ENCODE data around the gene HNF4A. TPM values are rescaled to one million over a fixed set of nuclear protein-coding genes. Genes with fewer than 3 reads are reported as not detected.

The HNF4A gene
- total and polyA plus RNA-seq, 2 of the 13 experiments (the other 11 are each of a cell fraction or from before 2014, with no cell fraction given), result 80.9 to 169 TPM

DNA sequence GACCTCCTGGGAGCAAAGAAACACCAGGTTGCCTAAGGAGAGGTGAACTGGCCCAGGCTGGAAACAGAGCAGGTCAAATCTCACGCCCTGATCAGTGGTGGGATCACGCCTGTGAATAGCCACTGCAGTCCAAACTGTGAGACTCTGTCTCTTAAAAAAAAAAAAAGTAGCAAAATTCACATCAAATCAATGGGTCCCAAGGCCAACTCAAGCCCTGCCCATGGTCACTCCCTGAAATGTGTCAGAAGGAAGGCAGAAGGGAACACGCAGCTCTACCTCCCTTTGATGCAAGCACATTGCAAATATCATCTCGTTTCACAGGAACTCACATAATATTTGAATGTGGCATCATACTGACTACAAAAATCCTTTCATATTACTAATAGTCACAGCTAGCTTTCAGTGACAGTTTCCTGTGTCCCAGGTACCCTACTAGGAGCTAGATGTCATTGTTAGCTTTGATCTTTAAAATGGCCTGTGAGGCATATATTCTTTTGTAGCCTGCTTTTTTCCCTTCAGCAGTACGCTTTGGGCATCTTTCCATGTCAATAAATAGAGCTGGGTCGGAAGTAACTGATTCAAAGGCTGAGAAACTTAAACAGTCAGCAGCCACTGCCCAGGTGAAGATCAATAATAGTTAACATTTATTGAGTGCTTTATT, 105.8 kb downstream of the HNF4A start (continued):
- no peak for TF ChIP-seq ZNF781 (CRISPR knock-in tag; IDR thresholded peaks at IDR 0.05; ENCODE audit: borderline replicate concordance, not compliant biosample characterization)
- peak; percentile 80 for TF ChIP-seq CREB1 (IDR thresholded peaks at IDR 0.05)
- TF ChIP-seq CREB1 (CRISPR knock-in tag; IDR thresholded peaks at IDR 0.05), result peak; percentile 40
- TF ChIP-seq, protein P1, sequence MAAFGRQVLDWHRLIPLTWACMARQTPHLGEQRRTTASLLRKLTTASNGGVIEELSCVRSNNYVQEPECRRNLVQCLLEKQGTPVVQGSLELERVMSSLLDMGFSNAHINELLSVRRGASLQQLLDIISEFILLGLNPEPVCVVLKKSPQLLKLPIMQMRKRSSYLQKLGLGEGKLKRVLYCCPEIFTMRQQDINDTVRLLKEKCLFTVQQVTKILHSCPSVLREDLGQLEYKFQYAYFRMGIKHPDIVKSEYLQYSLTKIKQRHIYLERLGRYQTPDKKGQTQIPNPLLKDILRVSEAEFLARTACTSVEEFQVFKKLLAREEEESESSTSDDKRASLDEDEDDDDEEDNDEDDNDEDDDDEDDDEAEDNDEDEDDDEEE (CRISPR knock-in tag; IDR thresholded peaks at IDR 0.05), result no peak
- no peak for TF ChIP-seq HOXA7 (CRISPR knock-in tag; IDR thresholded peaks at IDR 0.05)
- TF ChIP-seq ZSCAN29 (CRISPR knock-in tag; conservative IDR thresholded peaks at IDR 0.05), result no peak
- no peak for TF ChIP-seq TCF12 (IDR thresholded peaks at IDR 0.05)
- TF ChIP-seq TCF12 (CRISPR knock-in tag; IDR thresholded peaks at IDR 0.05), result peak; percentile 85; the same call in 1 of the 2 replicates
- no peak for TF ChIP-seq NRL (CRISPR knock-in tag; IDR thresholded peaks at IDR 0.05; ENCODE audit: borderline replicate concordance)
- TF ChIP-seq ZNF335 (CRISPR knock-in tag; IDR thresholded peaks at IDR 0.05), result no peak
- TF ChIP-seq, protein P2, sequence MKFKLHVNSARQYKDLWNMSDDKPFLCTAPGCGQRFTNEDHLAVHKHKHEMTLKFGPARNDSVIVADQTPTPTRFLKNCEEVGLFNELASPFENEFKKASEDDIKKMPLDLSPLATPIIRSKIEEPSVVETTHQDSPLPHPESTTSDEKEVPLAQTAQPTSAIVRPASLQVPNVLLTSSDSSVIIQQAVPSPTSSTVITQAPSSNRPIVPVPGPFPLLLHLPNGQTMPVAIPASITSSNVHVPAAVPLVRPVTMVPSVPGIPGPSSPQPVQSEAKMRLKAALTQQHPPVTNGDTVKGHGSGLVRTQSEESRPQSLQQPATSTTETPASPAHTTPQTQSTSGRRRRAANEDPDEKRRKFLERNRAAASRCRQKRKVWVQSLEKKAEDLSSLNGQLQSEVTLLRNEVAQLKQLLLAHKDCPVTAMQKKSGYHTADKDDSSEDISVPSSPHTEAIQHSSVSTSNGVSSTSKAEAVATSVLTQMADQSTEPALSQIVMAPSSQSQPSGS (CRISPR knock-in tag; IDR thresholded peaks at IDR 0.05), result no peak
- no peak for TF ChIP-seq EED (CRISPR knock-in tag; IDR thresholded peaks at IDR 0.05)
- TF ChIP-seq TBP (CRISPR knock-in tag; IDR thresholded peaks at IDR 0.05), result no peak
- no peak for TF ChIP-seq ZNF562 (CRISPR knock-in tag; IDR thresholded peaks at IDR 0.05; ENCODE audit: borderline replicate concordance)
- TF ChIP-seq, protein P3, sequence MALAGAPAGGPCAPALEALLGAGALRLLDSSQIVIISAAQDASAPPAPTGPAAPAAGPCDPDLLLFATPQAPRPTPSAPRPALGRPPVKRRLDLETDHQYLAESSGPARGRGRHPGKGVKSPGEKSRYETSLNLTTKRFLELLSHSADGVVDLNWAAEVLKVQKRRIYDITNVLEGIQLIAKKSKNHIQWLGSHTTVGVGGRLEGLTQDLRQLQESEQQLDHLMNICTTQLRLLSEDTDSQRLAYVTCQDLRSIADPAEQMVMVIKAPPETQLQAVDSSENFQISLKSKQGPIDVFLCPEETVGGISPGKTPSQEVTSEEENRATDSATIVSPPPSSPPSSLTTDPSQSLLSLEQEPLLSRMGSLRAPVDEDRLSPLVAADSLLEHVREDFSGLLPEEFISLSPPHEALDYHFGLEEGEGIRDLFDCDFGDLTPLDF (CRISPR knock-in tag; IDR thresholded peaks at IDR 0.05), result no peak
- no peak for TF ChIP-seq HDAC6 (IDR thresholded peaks at IDR 0.05; ENCODE audit: low read depth, low read length)
- no peak for TF ChIP-seq ZBTB38 (CRISPR knock-in tag; IDR thresholded peaks at IDR 0.05)
- no peak; the same call in 1 of the 2 replicates for TF ChIP-seq TBX3 (IDR thresholded peaks at IDR 0.05; ENCODE audit: borderline replicate concordance)
- TF ChIP-seq HHEX (CRISPR knock-in tag; IDR thresholded peaks at IDR 0.05), result no peak
- TF ChIP-seq ZNF550 (CRISPR knock-in tag; IDR thresholded peaks at IDR 0.05; ENCODE audit: borderline replicate concordance), result no peak
- TF ChIP-seq, protein P4, sequence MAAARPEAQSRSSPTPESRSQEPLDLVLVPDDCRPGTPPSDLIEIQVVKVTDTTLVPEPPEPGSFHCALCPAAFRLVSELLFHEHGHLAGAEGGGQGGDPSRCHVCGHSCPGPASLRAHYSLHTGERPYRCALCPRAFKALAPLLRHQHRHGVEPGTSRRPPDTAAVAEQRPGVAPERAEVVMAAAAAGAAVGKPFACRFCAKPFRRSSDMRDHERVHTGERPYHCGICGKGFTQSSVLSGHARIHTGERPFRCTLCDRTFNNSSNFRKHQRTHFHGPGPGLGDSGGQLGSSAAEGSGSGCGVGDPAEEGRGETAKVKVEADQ (CRISPR knock-in tag; IDR thresholded peaks at IDR 0.05; ENCODE audit: borderline replicate concordance), result no peak
- TF ChIP-seq DMAP1 (CRISPR knock-in tag; IDR thresholded peaks at IDR 0.05), result no peak
- no peak; the same call in 1 of the 2 replicates for TF ChIP-seq PHF8 (CRISPR knock-in tag; IDR thresholded peaks at IDR 0.05)
- no peak for TF ChIP-seq ZNF552 (CRISPR knock-in tag; IDR thresholded peaks at IDR 0.05; ENCODE audit: borderline replicate concordance)
- peak; percentile 61 for TF ChIP-seq TGIF2 (CRISPR knock-in tag; IDR thresholded peaks at IDR 0.05)
- TF ChIP-seq ZNF225 (CRISPR knock-in tag; IDR thresholded peaks at IDR 0.05), result no peak
- TF ChIP-seq ZMYM2 (CRISPR knock-in tag; IDR thresholded peaks at IDR 0.05), result peak; percentile 88
- TF ChIP-seq CEBPG (CRISPR knock-in tag; IDR thresholded peaks at IDR 0.05), result no peak; the same call in 1 of the 2 replicates
- TF ChIP-seq TARDBP (CRISPR knock-in tag; IDR thresholded peaks at IDR 0.05), result peak; percentile 62; the same call in 1 of the 2 replicates
- no peak for TF ChIP-seq SPEN (CRISPR knock-in tag; IDR thresholded peaks at IDR 0.05; ENCODE audit: low read depth)
